ENCODE data around the gene DUSP9. TPM values are rescaled to one million over a fixed set of nuclear protein-coding genes. Genes with fewer than 3 reads are reported as not detected.

Gene DUSP9
- total RNA-seq, 1 experiment from 2014 or later: not detected

DNA sequence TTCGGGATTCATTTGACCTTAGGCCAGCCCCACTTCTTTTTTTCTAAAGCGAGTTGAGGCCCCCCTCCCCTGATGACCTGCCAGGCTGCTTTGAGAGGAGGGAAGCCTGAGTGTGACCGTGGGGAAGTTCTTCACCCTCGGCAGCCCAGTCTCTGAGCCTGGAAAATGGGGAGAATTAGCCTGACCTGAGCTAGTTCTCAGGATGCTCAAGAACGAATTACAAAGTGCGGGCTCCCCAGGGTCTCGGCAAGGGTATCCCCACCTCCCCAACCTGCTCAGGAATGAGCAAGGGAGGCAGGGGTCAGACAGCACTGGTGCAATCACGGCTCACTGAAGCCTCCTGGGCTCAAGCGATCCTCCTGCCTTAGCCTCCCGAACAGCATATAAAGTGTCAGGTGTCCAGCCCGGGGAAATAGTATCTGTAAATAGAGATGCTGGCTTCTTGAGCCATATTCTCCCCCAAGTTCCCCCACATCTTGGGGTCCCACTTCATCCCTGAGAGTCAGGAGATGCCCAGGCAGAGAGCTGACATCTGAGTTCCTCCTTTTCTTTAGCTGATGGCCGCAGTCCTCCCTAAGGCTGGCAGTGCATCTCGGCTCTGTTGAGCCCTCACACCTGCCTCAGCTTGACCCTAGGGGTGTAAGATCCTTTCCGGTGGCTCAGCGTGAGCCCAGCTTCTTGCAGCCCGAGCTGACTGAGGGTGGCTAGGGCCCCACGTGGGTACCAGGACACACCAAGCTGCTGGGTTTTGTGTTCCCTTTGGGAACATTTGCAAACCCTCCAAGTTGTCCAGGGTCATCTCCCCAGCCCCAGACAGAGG, 1.6 kb downstream of the DUSP9 start:
- no peak overlapping the region for H3K4me2 ChIP-seq (ENCODE audit: low read depth, low read length, poor library complexity, severe bottlenecking)
- H2AFZ ChIP-seq (ENCODE audit: low read length): no peak overlapping the region
- DNase-seq: no peak
- H3K9ac ChIP-seq (ENCODE audit: low read length): no peak overlapping the region
- no peaks in the 10 kb centered on the region for H3K36me3 ChIP-seq (ENCODE audit: insufficient read depth, low read length)
- no peak overlapping the region for H3K4me3 ChIP-seq (ENCODE audit: low read length)
- H3K9me3 ChIP-seq (ENCODE audit: low read length): no peaks in the 10 kb centered on the region
- H3K9me2 ChIP-seq (replicated peaks; ENCODE audit: insufficient read depth, low read length): no peaks in the 10 kb centered on the region
- no peaks in the 10 kb centered on the region for H3K79me2 ChIP-seq (ENCODE audit: low read length)
- H3K27me3 ChIP-seq (ENCODE audit: low read length): no peaks in the 10 kb centered on the region
- no peaks in the 10 kb centered on the region for H3K4me1 ChIP-seq (ENCODE audit: low read length)
- H3K27ac ChIP-seq (ENCODE audit: low read length): no peak overlapping the region
- H4K20me1 ChIP-seq (ENCODE audit: insufficient read depth, low read depth, low read length): no peaks in the 10 kb centered on the region

DNA sequence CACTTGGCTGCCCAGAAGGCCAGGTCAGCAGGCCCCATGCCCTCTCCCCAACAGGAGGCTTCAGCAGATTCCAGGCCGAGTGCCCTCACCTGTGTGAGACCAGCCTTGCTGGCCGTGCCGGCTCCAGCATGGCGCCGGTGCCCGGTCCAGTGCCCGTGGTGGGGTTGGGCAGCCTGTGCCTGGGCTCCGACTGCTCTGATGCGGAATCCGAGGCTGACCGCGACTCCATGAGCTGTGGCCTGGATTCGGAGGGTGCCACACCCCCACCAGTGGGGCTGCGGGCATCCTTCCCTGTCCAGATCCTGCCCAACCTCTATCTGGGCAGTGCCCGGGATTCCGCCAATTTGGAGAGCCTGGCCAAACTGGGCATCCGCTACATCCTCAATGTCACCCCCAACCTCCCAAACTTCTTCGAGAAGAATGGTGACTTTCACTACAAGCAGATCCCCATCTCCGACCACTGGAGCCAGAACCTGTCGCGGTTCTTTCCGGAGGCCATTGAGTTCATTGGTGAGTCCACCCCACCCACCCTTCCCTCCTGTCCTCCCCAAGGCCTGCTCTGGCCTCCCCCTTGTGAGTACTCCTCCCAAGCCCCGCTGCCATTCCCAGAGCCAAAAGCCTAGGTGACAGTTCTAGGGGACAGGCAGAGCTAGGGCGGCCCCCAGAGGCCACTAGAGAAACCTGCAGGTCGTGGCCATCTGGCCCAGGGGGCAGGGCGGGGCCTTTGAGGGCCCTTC, 2.3 kb downstream of the DUSP9 start:
- no peaks in the 10 kb centered on the region for H3K9me3 ChIP-seq (ENCODE audit: low read length)
- no peaks in the 10 kb centered on the region for H3K79me2 ChIP-seq (ENCODE audit: low read length)
- no peak overlapping the region for H3K27ac ChIP-seq (ENCODE audit: low read length)
- H4K20me1 ChIP-seq (ENCODE audit: insufficient read depth, low read depth, low read length): no peaks in the 10 kb centered on the region
- no peaks in the 10 kb centered on the region for H3K9me2 ChIP-seq (replicated peaks; ENCODE audit: insufficient read depth, low read length)
- H3K4me2 ChIP-seq (ENCODE audit: low read depth, low read length, poor library complexity, severe bottlenecking): no peak overlapping the region
- H2AFZ ChIP-seq (ENCODE audit: low read length): no peak overlapping the region
- H3K27me3 ChIP-seq (ENCODE audit: low read length): no peaks in the 10 kb centered on the region
- no peaks in the 10 kb centered on the region for H3K36me3 ChIP-seq (ENCODE audit: insufficient read depth, low read length)
- peak; percentile 79 for DNase-seq
- no peak overlapping the region for H3K9ac ChIP-seq (ENCODE audit: low read length)
- H3K4me1 ChIP-seq (ENCODE audit: low read length): no peaks in the 10 kb centered on the region
- H3K4me3 ChIP-seq (ENCODE audit: low read length): no peak overlapping the region

DNA sequence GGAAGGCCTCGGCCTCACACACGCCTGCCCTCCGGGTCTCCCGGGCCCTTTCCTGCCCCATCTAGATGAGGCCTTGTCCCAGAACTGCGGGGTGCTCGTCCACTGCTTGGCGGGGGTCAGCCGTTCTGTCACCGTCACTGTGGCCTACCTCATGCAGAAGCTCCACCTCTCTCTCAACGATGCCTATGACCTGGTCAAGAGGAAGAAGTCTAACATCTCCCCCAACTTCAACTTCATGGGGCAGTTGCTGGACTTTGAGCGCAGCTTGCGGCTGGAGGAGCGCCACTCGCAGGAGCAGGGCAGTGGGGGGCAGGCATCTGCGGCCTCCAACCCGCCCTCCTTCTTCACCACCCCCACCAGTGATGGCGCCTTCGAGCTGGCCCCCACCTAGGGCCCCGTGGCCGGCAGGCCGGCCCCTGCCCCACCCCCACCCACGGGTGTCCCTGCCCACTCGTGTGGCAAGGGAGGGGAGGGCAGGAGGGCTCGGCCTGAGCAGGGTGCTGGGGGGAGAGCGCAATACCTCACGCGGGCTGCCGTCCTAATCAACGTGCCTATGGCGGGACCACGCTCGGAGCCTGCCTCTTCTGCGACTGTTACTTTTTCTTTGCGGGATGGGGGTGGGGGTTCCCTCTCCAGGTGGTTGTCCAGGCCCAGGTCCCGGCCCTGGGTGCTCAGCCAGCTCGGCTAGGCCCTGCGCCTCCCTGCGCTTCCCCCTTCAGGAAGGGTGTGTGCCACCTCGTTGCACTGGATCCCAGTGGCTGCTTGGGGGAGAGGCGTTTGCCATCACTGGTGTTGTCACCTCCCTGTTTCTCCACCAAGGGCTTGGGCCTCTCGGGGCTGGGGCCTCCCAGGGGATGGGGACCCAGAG, 3.1 kb downstream of the DUSP9 start:
- no peak overlapping the region for H3K4me2 ChIP-seq (ENCODE audit: low read depth, low read length, poor library complexity, severe bottlenecking)
- no peaks in the 10 kb centered on the region for H3K36me3 ChIP-seq (ENCODE audit: insufficient read depth, low read length)
- no peaks in the 10 kb centered on the region for H3K9me2 ChIP-seq (replicated peaks; ENCODE audit: insufficient read depth, low read length)
- no peaks in the 10 kb centered on the region for H3K9me3 ChIP-seq (ENCODE audit: low read length)
- no peaks in the 10 kb centered on the region for H3K79me2 ChIP-seq (ENCODE audit: low read length)
- no peak overlapping the region for H3K4me3 ChIP-seq (ENCODE audit: low read length)
- no peak overlapping the region for H3K9ac ChIP-seq (ENCODE audit: low read length)
- no peaks in the 10 kb centered on the region for H4K20me1 ChIP-seq (ENCODE audit: insufficient read depth, low read depth, low read length)
- no peaks in the 10 kb centered on the region for H3K4me1 ChIP-seq (ENCODE audit: low read length)
- no peak for DNase-seq
- H3K27me3 ChIP-seq (ENCODE audit: low read length): no peaks in the 10 kb centered on the region
- no peak overlapping the region for H3K27ac ChIP-seq (ENCODE audit: low read length)
- no peak overlapping the region for H2AFZ ChIP-seq (ENCODE audit: low read length)

DNA sequence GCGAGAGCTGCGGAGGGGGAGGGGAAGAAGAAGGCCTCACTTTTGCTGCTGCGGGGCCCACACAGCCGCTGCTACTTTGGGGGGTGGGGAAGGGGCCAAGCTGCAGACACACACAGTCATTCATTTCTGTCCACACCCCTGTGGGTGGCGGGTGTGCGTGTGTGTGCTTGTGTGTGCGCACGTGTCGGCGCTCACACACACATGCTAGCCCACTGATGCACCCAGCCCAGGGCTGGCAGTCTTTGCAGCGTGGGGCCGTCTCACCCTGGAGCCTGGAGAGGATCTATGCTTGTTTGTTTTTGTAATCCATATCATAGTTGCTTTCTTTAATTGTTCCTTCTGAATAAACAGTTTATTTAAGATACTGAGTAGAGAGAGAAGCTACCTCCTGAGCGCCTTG, 4.0 kb downstream of the DUSP9 start:
- Histone ChIP-seq H3K4me3 (ENCODE audit: low read length) (no peak overlapping the region), H2AFZ (ENCODE audit: low read length) (no peak overlapping the region), H3K27me3 (ENCODE audit: low read length) (no peaks in the 10 kb centered on the region), H3K79me2 (ENCODE audit: low read length) (no peaks in the 10 kb centered on the region), H3K9me3 (ENCODE audit: low read length) (no peaks in the 10 kb centered on the region), H3K36me3 (ENCODE audit: insufficient read depth, low read length) (no peaks in the 10 kb centered on the region), H3K9ac (ENCODE audit: low read length) (no peak overlapping the region), H3K4me2 (ENCODE audit: low read depth, low read length, poor library complexity, severe bottlenecking) (no peak overlapping the region), H3K9me2 (replicated peaks; ENCODE audit: insufficient read depth, low read length) (no peaks in the 10 kb centered on the region), H3K4me1 (ENCODE audit: low read length) (no peaks in the 10 kb centered on the region), H4K20me1 (ENCODE audit: insufficient read depth, low read depth, low read length) (no peaks in the 10 kb centered on the region), H3K27ac (ENCODE audit: low read length) (no peak overlapping the region)
- no peak for DNase-seq

DNA sequence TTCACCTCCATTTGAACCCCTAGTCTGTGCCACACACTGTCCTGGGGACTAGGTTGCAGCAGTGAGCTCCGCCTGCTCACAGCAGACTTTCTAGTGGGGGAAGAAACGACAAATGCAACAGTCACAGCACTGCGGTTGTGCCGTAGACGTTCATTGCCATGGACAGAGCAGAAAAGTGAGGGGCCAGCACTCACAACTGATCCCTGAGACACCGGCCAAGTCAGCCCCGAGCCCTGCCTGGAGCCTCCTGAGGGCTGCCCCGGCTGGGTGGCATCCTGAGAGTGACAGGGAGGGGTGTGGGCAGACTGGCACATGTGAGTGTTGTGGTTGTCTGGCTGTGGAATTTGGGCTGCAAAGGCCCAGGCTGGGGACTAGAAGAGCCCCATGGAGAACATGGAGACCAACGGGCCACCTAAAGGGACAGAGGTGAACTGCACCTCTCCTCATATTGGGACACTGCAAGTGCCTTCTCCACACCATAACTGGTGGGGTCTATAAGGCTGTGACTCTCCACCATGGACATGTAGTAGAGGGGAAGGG, 4.6 kb downstream of the DUSP9 start:
- Histone ChIP-seq H3K79me2 (ENCODE audit: low read length) (no peaks in the 10 kb centered on the region), H3K9ac (ENCODE audit: low read length) (no peak overlapping the region), H3K4me2 (ENCODE audit: low read depth, low read length, poor library complexity, severe bottlenecking) (no peak overlapping the region), H3K27ac (ENCODE audit: low read length) (no peak overlapping the region), H3K9me2 (replicated peaks; ENCODE audit: insufficient read depth, low read length) (no peaks in the 10 kb centered on the region), H4K20me1 (ENCODE audit: insufficient read depth, low read depth, low read length) (no peaks in the 10 kb centered on the region), H3K4me1 (ENCODE audit: low read length) (no peaks in the 10 kb centered on the region), H3K27me3 (ENCODE audit: low read length) (no peaks in the 10 kb centered on the region), H3K36me3 (ENCODE audit: insufficient read depth, low read length) (no peaks in the 10 kb centered on the region), H2AFZ (ENCODE audit: low read length) (no peak overlapping the region), H3K4me3 (ENCODE audit: low read length) (no peak overlapping the region), H3K9me3 (ENCODE audit: low read length) (no peaks in the 10 kb centered on the region)
- DNase-seq: peak; percentile 68

DNA sequence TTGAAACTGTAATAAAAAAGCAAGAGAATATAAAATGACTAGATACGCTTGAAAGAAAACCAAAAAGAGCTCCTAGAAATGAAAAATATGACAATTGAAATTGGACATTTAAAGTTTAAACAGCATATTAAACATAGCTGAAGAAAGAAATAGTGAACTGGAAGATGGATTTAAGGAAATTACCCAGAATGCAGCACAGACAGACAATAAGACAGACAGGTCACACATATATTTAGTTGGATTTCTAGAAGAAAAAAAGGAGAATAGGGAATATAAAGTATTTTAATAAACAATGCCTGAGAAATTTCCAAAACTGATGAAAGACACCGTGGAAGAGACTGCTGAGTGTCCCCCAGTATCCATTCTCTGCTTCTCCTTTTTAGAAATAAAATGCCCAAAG, 6.6 kb downstream of the DUSP9 start:
- Histone ChIP-seq H3K9me3 (ENCODE audit: low read length) (no peaks in the 10 kb centered on the region), H3K4me2 (ENCODE audit: low read depth, low read length, poor library complexity, severe bottlenecking) (no peak overlapping the region), H3K36me3 (ENCODE audit: insufficient read depth, low read length) (no peaks in the 10 kb centered on the region), H4K20me1 (ENCODE audit: insufficient read depth, low read depth, low read length) (no peaks in the 10 kb centered on the region), H3K4me3 (ENCODE audit: low read length) (no peak overlapping the region), H3K79me2 (ENCODE audit: low read length) (no peaks in the 10 kb centered on the region), H2AFZ (ENCODE audit: low read length) (no peak overlapping the region), H3K9ac (ENCODE audit: low read length) (no peak overlapping the region), H3K9me2 (replicated peaks; ENCODE audit: insufficient read depth, low read length) (no peaks in the 10 kb centered on the region), H3K27me3 (ENCODE audit: low read length) (no peaks in the 10 kb centered on the region), H3K4me1 (ENCODE audit: low read length) (no peaks in the 10 kb centered on the region), H3K27ac (ENCODE audit: low read length) (no peak overlapping the region)
- DNase-seq: no peak

DNA sequence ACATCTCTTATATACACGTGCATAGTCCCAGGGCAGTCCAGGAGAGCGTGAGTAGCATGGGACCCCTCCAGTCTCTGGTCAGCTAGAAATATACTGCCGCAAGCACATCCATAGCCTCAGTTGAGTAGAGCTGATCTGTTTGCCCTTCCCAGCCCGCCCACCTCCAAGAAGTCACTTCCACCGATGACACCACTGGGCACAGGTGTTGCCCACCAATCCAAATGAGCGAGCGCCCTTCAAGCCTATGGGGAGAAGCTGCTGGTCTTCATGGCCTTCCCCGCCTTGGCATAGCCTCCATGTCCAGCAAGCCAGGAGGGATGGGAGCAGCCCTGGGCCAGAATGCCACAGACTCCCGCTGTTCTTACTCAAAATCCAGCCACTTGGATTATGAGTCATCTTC, 10.2 kb downstream of the DUSP9 start:
- H3K27ac ChIP-seq (ENCODE audit: low read length): no peak overlapping the region
- no peaks in the 10 kb centered on the region for H3K9me3 ChIP-seq (ENCODE audit: low read length)
- H3K4me3 ChIP-seq (ENCODE audit: low read length): no peak overlapping the region
- no peak overlapping the region for H3K9ac ChIP-seq (ENCODE audit: low read length)
- no peaks in the 10 kb centered on the region for H4K20me1 ChIP-seq (ENCODE audit: insufficient read depth, low read depth, low read length)
- no peaks in the 10 kb centered on the region for H3K79me2 ChIP-seq (ENCODE audit: low read length)
- no peak overlapping the region for H3K4me2 ChIP-seq (ENCODE audit: low read depth, low read length, poor library complexity, severe bottlenecking)
- no peaks in the 10 kb centered on the region for H3K36me3 ChIP-seq (ENCODE audit: insufficient read depth, low read length)
- no peak overlapping the region for H2AFZ ChIP-seq (ENCODE audit: low read length)
- no peaks in the 10 kb centered on the region for H3K27me3 ChIP-seq (ENCODE audit: low read length)
- no peaks in the 10 kb centered on the region for H3K4me1 ChIP-seq (ENCODE audit: low read length)
- H3K9me2 ChIP-seq (replicated peaks; ENCODE audit: insufficient read depth, low read length): no peaks in the 10 kb centered on the region
- DNase-seq: no peak

DNA sequence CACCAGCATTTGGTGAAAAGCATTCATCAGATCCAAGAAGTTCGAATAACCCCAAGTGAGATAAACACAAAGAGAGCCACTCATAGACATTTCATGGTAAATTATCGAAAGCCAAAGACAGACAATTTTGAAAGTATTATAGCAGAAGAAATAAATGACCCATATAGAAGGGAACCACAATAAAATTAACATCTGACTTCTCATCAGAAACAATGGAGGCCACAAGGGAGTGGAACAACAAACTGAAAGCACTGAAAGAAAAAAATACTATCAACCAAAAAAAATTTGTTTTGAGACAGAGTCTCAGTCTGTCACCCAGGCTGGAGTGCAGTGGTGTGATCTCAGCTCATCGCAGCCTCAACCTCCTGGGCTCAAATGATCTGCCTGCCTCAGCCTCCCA, 12.3 kb downstream of the DUSP9 start:
- no peak for DNase-seq
- H2AFZ ChIP-seq (ENCODE audit: low read length): no peak overlapping the region
- H3K4me3 ChIP-seq (ENCODE audit: low read length): no peak overlapping the region
- no peaks in the 10 kb centered on the region for H3K36me3 ChIP-seq (ENCODE audit: insufficient read depth, low read length)
- no peaks in the 10 kb centered on the region for H4K20me1 ChIP-seq (ENCODE audit: insufficient read depth, low read depth, low read length)
- no peaks in the 10 kb centered on the region for H3K9me2 ChIP-seq (replicated peaks; ENCODE audit: insufficient read depth, low read length)
- H3K4me1 ChIP-seq (ENCODE audit: low read length): no peaks in the 10 kb centered on the region
- no peaks in the 10 kb centered on the region for H3K27me3 ChIP-seq (ENCODE audit: low read length)
- H3K27ac ChIP-seq (ENCODE audit: low read length): no peak overlapping the region
- no peaks in the 10 kb centered on the region for H3K9me3 ChIP-seq (ENCODE audit: low read length)
- H3K9ac ChIP-seq (ENCODE audit: low read length): no peak overlapping the region
- H3K79me2 ChIP-seq (ENCODE audit: low read length): no peaks in the 10 kb centered on the region
- H3K4me2 ChIP-seq (ENCODE audit: low read depth, low read length, poor library complexity, severe bottlenecking): no peak overlapping the region

All from Karpas-422 (cell line).